ENCODE results near the gene MTFR2. TPM values are rescaled to one million over a fixed set of nuclear protein-coding genes. Genes with fewer than 3 reads are reported as not detected.

The MTFR2 gene
- total and polyA plus RNA-seq, 2 experiments from 2014 or later = 2.5 TPM; not detected in 1

DNA sequence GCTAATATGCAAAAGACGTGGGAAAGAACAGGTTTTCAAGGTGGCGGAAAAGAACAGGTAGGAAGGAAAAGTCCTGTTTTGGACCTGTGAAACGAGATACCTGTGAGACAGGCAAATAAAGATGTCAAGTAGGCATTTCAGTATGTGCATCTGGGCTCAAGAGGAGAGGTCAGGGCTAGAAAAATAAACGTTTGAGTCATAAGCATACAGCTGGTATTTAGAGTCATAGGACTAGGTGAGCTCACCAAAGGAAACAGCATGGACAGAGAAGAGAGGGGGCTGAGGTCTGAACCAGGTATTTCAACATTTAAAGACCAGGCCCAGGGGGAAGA, 14.9 kb downstream of the MTFR2 start:
- 78 to 85% methylated on average over 4 of the region's 4 CpGs for WGBS, 2 experiments (ENCODE audit: low coverage in 1 of 2, low lambda C conversion rate in 2 of 2, missing lambda C conversion rate in 2 of 2)
- H3K27me3 ChIP-seq (replicated peaks; ENCODE audit: insufficient read depth) = no peaks in the 10 kb centered on the region
- no peak overlapping the region for H3K4me3 ChIP-seq
- no peaks in the 10 kb centered on the region for H3K9me3 ChIP-seq (ENCODE audit: low read depth)
- peaks cover 8% of the 10 kb centered on the region for H3K4me1 ChIP-seq (ENCODE audit: insufficient read depth)
- no peak overlapping the region for H3K27ac ChIP-seq
- TF ChIP-seq EZH2 (IDR thresholded peaks at IDR 0.05; ENCODE audit: insufficient read depth, poor library complexity, severe bottlenecking) (no peak), EZH2phosphoT487 (IDR thresholded peaks at IDR 0.05; ENCODE audit: insufficient read depth, low read depth) (no peak)
- no peaks in the 10 kb centered on the region for H3K9me2 ChIP-seq (ENCODE audit: insufficient read depth)
- in situ Hi-C loops (cut with MboI) = no loop called here
- H4K20me1 ChIP-seq (ENCODE audit: insufficient read depth) = no peaks in the 10 kb centered on the region
- peak; percentile 17 for DNase-seq
- no peaks in the 10 kb centered on the region for H3F3A ChIP-seq (ENCODE audit: insufficient read depth)
- H3K4me2 ChIP-seq (ENCODE audit: unreplicated experiment) = no peak overlapping the region
- no peak overlapping the region for H2AFZ ChIP-seq
- H3K36me3 ChIP-seq (ENCODE audit: low read depth) = no peaks in the 10 kb centered on the region
- no peak overlapping the region for H3K9ac ChIP-seq
- H3K79me2 ChIP-seq (ENCODE audit: insufficient read depth) = no peaks in the 10 kb centered on the region

DNA sequence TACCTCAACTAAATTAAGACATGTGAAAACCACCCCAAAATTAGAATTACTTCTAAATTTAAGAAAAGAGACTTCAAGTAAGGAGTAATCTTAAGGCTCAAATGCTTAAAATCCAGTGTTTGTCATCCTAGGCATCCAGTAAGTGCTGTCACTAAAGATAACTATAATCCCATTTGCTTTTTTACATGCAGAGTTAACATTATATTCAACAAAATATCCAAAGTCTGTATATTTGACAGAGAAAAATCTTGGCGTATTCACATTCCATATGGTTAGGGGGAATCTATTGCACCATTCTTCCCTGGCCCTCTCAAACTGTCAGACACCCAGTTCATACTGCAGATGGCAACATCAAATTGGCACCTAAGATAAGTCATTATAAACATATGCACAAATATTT, 17.4 kb downstream of the MTFR2 start:
- TF ChIP-seq EZH2phosphoT487 (IDR thresholded peaks at IDR 0.05; ENCODE audit: insufficient read depth, low read depth) (no peak), EZH2 (IDR thresholded peaks at IDR 0.05; ENCODE audit: insufficient read depth, poor library complexity, severe bottlenecking) (no peak)
- no peaks in the 10 kb centered on the region for H3F3A ChIP-seq (ENCODE audit: insufficient read depth)
- no peak overlapping the region for H3K9ac ChIP-seq
- H3K79me2 ChIP-seq (ENCODE audit: insufficient read depth) = no peaks in the 10 kb centered on the region
- H2AFZ ChIP-seq = no peak overlapping the region
- no peaks in the 10 kb centered on the region for H3K36me3 ChIP-seq (ENCODE audit: low read depth)
- H3K27ac ChIP-seq = no peak overlapping the region
- in situ Hi-C loops (cut with MboI) = no loop called here
- no peaks in the 10 kb centered on the region for H4K20me1 ChIP-seq (ENCODE audit: insufficient read depth)
- no peak overlapping the region for H3K4me3 ChIP-seq
- 98 to 100% methylated on average over 1 of the region's 1 CpG for WGBS, 2 experiments (ENCODE audit: low coverage in 1 of 2, low lambda C conversion rate in 2 of 2, missing lambda C conversion rate in 2 of 2)
- peaks cover 8% of the 10 kb centered on the region for H3K4me1 ChIP-seq (ENCODE audit: insufficient read depth)
- no peaks in the 10 kb centered on the region for H3K9me3 ChIP-seq (ENCODE audit: low read depth)
- H3K4me2 ChIP-seq (ENCODE audit: unreplicated experiment) = no peak overlapping the region
- H3K9me2 ChIP-seq (ENCODE audit: insufficient read depth) = no peaks in the 10 kb centered on the region
- H3K27me3 ChIP-seq (replicated peaks; ENCODE audit: insufficient read depth) = no peaks in the 10 kb centered on the region
- no peak for DNase-seq

DNA sequence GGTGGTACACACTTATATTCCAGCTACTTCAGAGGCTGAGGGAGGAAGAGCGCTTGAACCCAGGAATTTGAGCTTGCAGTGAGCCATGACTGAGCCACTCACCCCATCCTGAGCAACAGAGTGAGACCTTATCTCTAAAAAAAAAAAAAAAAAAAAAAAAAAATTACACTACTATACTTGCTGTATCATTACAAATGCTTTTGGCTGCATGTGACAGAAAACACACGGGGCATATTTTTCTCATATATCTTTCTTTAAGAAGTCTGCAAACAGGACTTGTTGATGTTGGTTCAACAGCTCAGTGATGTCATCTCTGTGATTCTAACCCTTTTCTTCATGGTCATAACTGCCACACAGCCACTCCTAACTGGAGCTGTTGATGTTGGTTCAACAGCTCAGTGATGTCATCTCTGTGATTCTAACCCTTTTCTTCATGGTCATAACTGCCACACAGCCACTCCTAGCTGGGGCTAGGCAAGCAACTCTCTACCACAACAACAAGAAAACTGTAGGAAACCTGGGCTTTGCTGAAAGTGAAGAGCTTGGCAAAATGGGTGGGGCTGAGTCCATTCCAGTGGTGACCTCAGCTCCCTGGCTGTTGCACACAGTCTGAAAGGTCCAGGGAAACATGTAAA, 19.8 kb downstream of the MTFR2 start:
- Histone ChIP-seq H3F3A (ENCODE audit: insufficient read depth) (no peaks in the 10 kb centered on the region), H3K27me3 (replicated peaks; ENCODE audit: insufficient read depth) (no peaks in the 10 kb centered on the region), H2AFZ (peak overlapping the region; percentile 83), H3K9ac (no peak overlapping the region), H3K36me3 (ENCODE audit: low read depth) (no peaks in the 10 kb centered on the region), H3K4me3 (no peak overlapping the region), H3K79me2 (ENCODE audit: insufficient read depth) (no peaks in the 10 kb centered on the region), H3K9me3 (ENCODE audit: low read depth) (no peaks in the 10 kb centered on the region), H3K4me2 (ENCODE audit: unreplicated experiment) (no peak overlapping the region), H3K4me1 (ENCODE audit: insufficient read depth) (peaks cover 8% of the 10 kb centered on the region), H4K20me1 (ENCODE audit: insufficient read depth) (no peaks in the 10 kb centered on the region), H3K9me2 (ENCODE audit: insufficient read depth) (no peaks in the 10 kb centered on the region), H3K27ac (peak overlapping the region; percentile 26; the same call in 1 of the 2 replicates)
- 91 to 98% methylated on average over 2 of the region's 2 CpGs for WGBS, 2 experiments (ENCODE audit: low coverage in 1 of 2, low lambda C conversion rate in 2 of 2, missing lambda C conversion rate in 2 of 2)
- DNase-seq = peak; percentile 65
- TF ChIP-seq EZH2 (IDR thresholded peaks at IDR 0.05; ENCODE audit: insufficient read depth, poor library complexity, severe bottlenecking) = no peak
- in situ Hi-C loops (cut with MboI) = no loop called here

DNA sequence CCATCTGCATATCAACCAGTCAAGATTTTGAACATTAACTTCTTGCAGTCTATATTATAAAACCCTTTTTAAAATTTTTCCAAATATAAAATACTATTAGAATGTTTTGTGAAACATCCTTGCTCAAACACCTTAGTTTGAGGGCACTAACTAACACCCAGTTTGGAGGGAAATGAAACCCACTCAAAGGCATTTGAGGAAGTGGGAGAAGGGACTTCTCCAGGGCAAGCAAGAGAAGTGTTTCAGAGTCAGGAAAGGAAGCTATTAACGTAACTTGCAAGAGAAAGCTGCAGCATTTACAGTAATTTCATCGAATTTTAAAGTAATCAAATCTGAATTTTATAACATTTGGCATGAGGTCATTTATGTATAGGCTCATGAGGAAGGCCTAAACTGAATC, 21.3 kb downstream of the MTFR2 start:
- in situ Hi-C loops (cut with MboI) = loop anchor here (10.0 kb wide), 2 partner anchors 694 to 774 kb away; no protein-coding TSS in a partner anchor
- H3K4me3 ChIP-seq = no peak overlapping the region
- no peak for TF ChIP-seq EZH2phosphoT487 (IDR thresholded peaks at IDR 0.05; ENCODE audit: insufficient read depth, low read depth)
- no peak for TF ChIP-seq EZH2 (IDR thresholded peaks at IDR 0.05; ENCODE audit: insufficient read depth, poor library complexity, severe bottlenecking)
- no peak overlapping the region for H3K9ac ChIP-seq
- no peaks in the 10 kb centered on the region for H3K9me2 ChIP-seq (ENCODE audit: insufficient read depth)
- no peak overlapping the region for H3K4me2 ChIP-seq (ENCODE audit: unreplicated experiment)
- no peak overlapping the region for H3K27ac ChIP-seq
- no peaks in the 10 kb centered on the region for H3F3A ChIP-seq (ENCODE audit: insufficient read depth)
- no peaks in the 10 kb centered on the region for H3K79me2 ChIP-seq (ENCODE audit: insufficient read depth)
- H3K9me3 ChIP-seq (ENCODE audit: low read depth) = no peaks in the 10 kb centered on the region
- no peaks in the 10 kb centered on the region for H3K27me3 ChIP-seq (replicated peaks; ENCODE audit: insufficient read depth)
- no peaks in the 10 kb centered on the region for H3K36me3 ChIP-seq (ENCODE audit: low read depth)
- peaks cover 8% of the 10 kb centered on the region for H3K4me1 ChIP-seq (ENCODE audit: insufficient read depth)
- DNase-seq = no peak
- no peak overlapping the region for H2AFZ ChIP-seq
- H4K20me1 ChIP-seq (ENCODE audit: insufficient read depth) = no peaks in the 10 kb centered on the region
- 89 to 99% methylated on average over 2 of the region's 2 CpGs for WGBS, 2 experiments (ENCODE audit: low coverage in 1 of 2, low lambda C conversion rate in 2 of 2, missing lambda C conversion rate in 2 of 2)

All from GM23248 (cell line).